OCI-LY3 (cell line): ENCODE measurements around the gene UBA52.

ENCODE experiments used
- H2AFZ ChIP-seq: fragments of 200-600, 300-600 bp; shearing (Covaris generic); 2 replicates; pipeline ENCODE4 v1.6.0; 2014; ENCODE audit warnings: antibody characterized with exemption, low read depth, low read length
- H3K27ac ChIP-seq: fragments of 200-600, 300-600 bp; sonication (generic); 2 replicates; pipeline ENCODE4 v1.5.1; 2014; ENCODE audit warnings: mild to moderate bottlenecking, low read length, moderate library complexity, mixed read lengths
- H3K27me3 ChIP-seq: fragments of 200-600, 300-600 bp; sonication (generic); 2 replicates; pipeline ENCODE4 v1.6.1; 2014; ENCODE audit warnings: low read depth, low read length, mixed read lengths
- H3K36me3 ChIP-seq: fragments of 200-600, 300-600 bp; sonication (generic); replicated peaks from 2 replicates; pipeline ENCODE3; 2014; ENCODE audit warnings: low read depth, low read length, mixed read lengths
- H3K4me1 ChIP-seq: fragments of 300-600, 200-600 bp; sonication (generic); 2 replicates; pipeline ENCODE4 v1.6.1; 2014; ENCODE audit warnings: low read length, mixed read lengths
- H3K4me2 ChIP-seq: fragments of 200-600, 300-600 bp; sonication (generic); 2 replicates; pipeline ENCODE4 v1.6.1; 2014; ENCODE audit warnings: low read length, mixed read lengths
- H3K4me3 ChIP-seq: fragments of 300-600, 200-600 bp; sonication (generic); 2 replicates; pipeline ENCODE4 v1.5.1; 2014; ENCODE audit warnings: antibody characterized with exemption, mild to moderate bottlenecking, low read length, moderate library complexity
- H3K79me2 ChIP-seq: fragments of 300-600, 200-600 bp; shearing (Covaris generic); 2 replicates; pipeline ENCODE4 v1.6.1; 2014; ENCODE audit warnings: mild to moderate bottlenecking, low read length, mixed read lengths
- H3K9ac ChIP-seq: fragments of 300-600, 200-600 bp; shearing (Covaris generic); 2 replicates; pipeline ENCODE4 v1.6.0; 2014; ENCODE audit warnings: mild to moderate bottlenecking, low read length, moderate library complexity
- H3K9me3 ChIP-seq: fragments of 200-600, 300-600 bp; shearing (Covaris generic); 2 replicates; pipeline ENCODE4 v1.6.1; 2014; ENCODE audit warnings: low read length, mixed read lengths; ENCODE audit not compliant: insufficient read depth
- H4K20me1 ChIP-seq: fragments of 200-600, 300-600 bp; sonication (generic); 2 replicates; pipeline ENCODE4 v1.6.1; 2016; ENCODE audit warnings: low read length, mixed read lengths; ENCODE audit not compliant: insufficient read depth
- CTCF ChIP-seq: fragments of 200-600, 300-600 bp; sonication (generic); IDR thresholded peaks from 2 replicates; pipeline ENCODE4 v1.5.1; 2014; ENCODE audit warnings: antibody characterized with exemption, low read length, low read depth
- EZH2phosphoT487 ChIP-seq: fragments of 200-600 bp; shearing (Covaris generic); IDR thresholded peaks from 2 replicates; pipeline ENCODE4 v1.6.1; 2018; ENCODE audit warnings: antibody characterized with exemption, mixed run types, low read depth

Gene UBA52

GRCh38 chr19:18587561-18587960 lies 15.9 kb downstream of the UBA52 start:
- Histone ChIP-seq H2AFZ (0 out of 2 replicates have a peak overlapping the region, but pooled peaks have one; percentile 93), H3K79me2 (peaks cover 15% of the 10 kb centered on the region), H3K4me1 (peaks cover 34% of the 10 kb centered on the region), H3K27ac (peak overlapping the region; percentile 92), H3K9me3 (peaks cover 6% of the 10 kb centered on the region; the same call in 1 of the 2 replicates), H3K4me2 (peak overlapping the region; percentile 98), H3K4me3 (peak overlapping the region; percentile 86), H3K36me3 (peaks cover 13% of the 10 kb centered on the region), H3K9ac (peak overlapping the region; percentile 92; the same call in 1 of the 2 replicates), H3K27me3 (no peaks in the 10 kb centered on the region), H4K20me1 (no peaks in the 10 kb centered on the region; the same call in 1 of the 2 replicates)
- TF ChIP-seq CTCF (no peak), EZH2phosphoT487 (no peak)

GRCh38 chr19:18587962-18588610 lies 16.4 kb downstream of the UBA52 start:
- Histone ChIP-seq H3K4me2 (peak overlapping the region; percentile 98), H4K20me1 (no peaks in the 10 kb centered on the region; the same call in 1 of the 2 replicates), H3K79me2 (peaks cover 15% of the 10 kb centered on the region), H3K9ac (peak overlapping the region; percentile 92), H3K36me3 (peaks cover 13% of the 10 kb centered on the region), H3K4me3 (peak overlapping the region; percentile 86), H3K27me3 (no peaks in the 10 kb centered on the region), H3K27ac (peak overlapping the region; percentile 92), H3K9me3 (peaks cover 6% of the 10 kb centered on the region; the same call in 1 of the 2 replicates), H3K4me1 (peaks cover 34% of the 10 kb centered on the region), H2AFZ (peak overlapping the region; percentile 93)
- TF ChIP-seq EZH2phosphoT487 (no peak), CTCF (no peak)

GRCh38 chr19:18588611-18589379 lies 17.1 kb downstream of the UBA52 start, which contains the start of gene REX1BD:
REX1BD (plus strand) TSS chr19:18588798; CDS start chr19:18588802, 4 bp downstream.
- no peak for TF ChIP-seq EZH2phosphoT487
- TF ChIP-seq CTCF: peak; percentile 91
- peak within 1 kb of the TSS; percentile 92 for H3K9ac ChIP-seq
- H3K4me3 ChIP-seq: peak within 1 kb of the TSS; percentile 86

More at GRCh38 chr19:18588611-18589379, 17.1 kb downstream of the UBA52 start, which contains the start of gene REX1BD:
- Histone ChIP-seq H3K4me1 (peaks cover 34% of the 10 kb centered on the region), H3K36me3 (peaks cover 13% of the 10 kb centered on the region), H3K27me3 (no peaks in the 10 kb centered on the region), H3K79me2 (peaks cover 15% of the 10 kb centered on the region), H2AFZ (peak within 1 kb of the TSS; percentile 93), H3K27ac (peak within 1 kb of the TSS; percentile 92), H4K20me1 (no peaks in the 10 kb centered on the region; the same call in 1 of the 2 replicates), H3K9me3 (peaks cover 6% of the 10 kb centered on the region; the same call in 1 of the 2 replicates), H3K4me2 (peak within 1 kb of the TSS; percentile 98)
